ENCODE data around the gene FAM228A. TPM values are rescaled to one million over a fixed set of nuclear protein-coding genes. Genes with fewer than 3 reads are reported as not detected.

FAM228A gene
- total and polyA plus RNA-seq, 4 donors, result 1.0 to 4.7 (median 2.8) TPM

Other genes with a start within 250 kb of the FAM228A start
- 10 to 100 TPM; 33.4 to 45.8 TPM for gene ATAD2B, start 247.9 kb upstream of the FAM228A start, total RNA-seq
- gene ATAD2B, start 247.9 kb upstream of the FAM228A start, polyA plus RNA-seq, result 1 to 10 TPM; 2.3 to 3.6 TPM
- 10 to 100 TPM; 16.8 to 19.5 TPM for gene UBXN2A, start 234.6 kb upstream of the FAM228A start, total RNA-seq
- gene UBXN2A, start 234.6 kb upstream of the FAM228A start, polyA plus RNA-seq, result 10 to 100 TPM; 10.0 to 11.5 TPM
- gene MFSD2B, start 165.0 kb upstream of the FAM228A start, total RNA-seq, result under 1 TPM; 0.33 to 0.42 TPM
- under 1 TPM in 1 of 2 donors, not detected in 1; 0.05 TPM for gene MFSD2B, start 165.0 kb upstream of the FAM228A start, polyA plus RNA-seq
- gene WDCP, start 127.7 kb upstream of the FAM228A start, total RNA-seq, result 10 to 100 TPM in 1 of 2 donors, 1 to 10 TPM in 1; 8.3 to 11.2 TPM
- gene WDCP, start 127.7 kb upstream of the FAM228A start, polyA plus RNA-seq, result 1 to 10 TPM; 1.3 to 3.5 TPM
- 1 to 10 TPM; 5.9 to 7.3 TPM for gene FKBP1B, start 125.3 kb upstream of the FAM228A start, total RNA-seq
- gene FKBP1B, start 125.3 kb upstream of the FAM228A start, polyA plus RNA-seq, result 10 to 100 TPM; 18.7 to 24.8 TPM
- 10 to 100 TPM; 54.4 to 60.5 TPM for gene SF3B6, start 98.7 kb upstream of the FAM228A start, total RNA-seq
- 100 to 1,000 TPM; 115 to 158 TPM for gene SF3B6, start 98.7 kb upstream of the FAM228A start, polyA plus RNA-seq
- gene TP53I3, start 90.2 kb upstream of the FAM228A start, total RNA-seq, result 10 to 100 TPM in 1 of 2 donors, 1 to 10 TPM in 1; 7.3 to 21.0 TPM
- gene TP53I3, start 90.2 kb upstream of the FAM228A start, polyA plus RNA-seq, result 10 to 100 TPM; 30.2 to 35.5 TPM
- under 1 TPM in 1 of 2 donors, not detected in 1; 0.93 TPM for gene PFN4, start 51.7 kb upstream of the FAM228A start, total RNA-seq
- gene PFN4, start 51.7 kb upstream of the FAM228A start, polyA plus RNA-seq, result under 1 TPM; 0.26 to 0.63 TPM
- 10 to 100 TPM; 36.7 to 47.8 TPM for gene FAM228B, start 51.6 kb upstream of the FAM228A start, total RNA-seq
- 10 to 100 TPM; 30.0 to 31.1 TPM for gene FAM228B, start 51.6 kb upstream of the FAM228A start, polyA plus RNA-seq
- 10 to 100 TPM; 61.1 to 87.0 TPM for gene ITSN2, start 185.5 kb downstream of the FAM228A start, total RNA-seq
- gene ITSN2, start 185.5 kb downstream of the FAM228A start, polyA plus RNA-seq, result 10 to 100 TPM; 20.5 to 26.7 TPM

Data from aorta (tissue), 4 donors.